IMR-90 (cell line): Measurements from ENCODE around the gene TTLL11. TPM values are rescaled to one million over a fixed set of nuclear protein-coding genes. Genes with fewer than 3 reads are reported as not detected.
"Not testable (repeated sequence)": the region's sequence is repeated elsewhere in the genome, so short reads cannot be mapped to it uniquely, and the experiment has no call there.

Experiments
- ATAC-seq: fragments of 200-7000 bp; cut with Tn5 transposase; 2 replicates; pipeline ENCODE4 v1.9.1; 2020; ENCODE audit warnings: low read depth, mild to moderate bottlenecking, moderate library complexity
- BruUV-seq: library from RNA; stranded (reverse); fragments of 400-500 nt; replicated peaks from 2 replicates; lab custom pipeline; 2021; lab: Mats Ljungman, UMichigan
- CTCF ChIA-PET: fragments of 300-600 bp; formaldehyde crosslinking; extraction: SDS; loops from one replicate; lab custom pipeline; 2021; ENCODE audit warnings: antibody characterized with exemption; lab: Yijun Ruan, JAX
- POLR2A ChIA-PET: fragments of 300-600 bp; sonication (Branson Sonifier 250); formaldehyde crosslinking; loops from one replicate; lab custom pipeline; 2022; ENCODE audit warnings: antibody characterized with exemption; ENCODE audit not compliant: unreplicated experiment; lab: Charles Lee
- DNase-seq: peaks from one replicate; pipeline ENCODE4 v3.0.0; 2013
- H2AFZ ChIP-seq: replicated peaks from 2 replicates; pipeline ENCODE3; 2013; ENCODE audit warnings: low read length, mild to moderate bottlenecking; ENCODE audit not compliant: poor library complexity
- H2AK5ac ChIP-seq: 2 replicates; pipeline ENCODE4 v1.6.1; 2013; ENCODE audit warnings: low read depth, low read length, inconsistent platforms
- H2AK9ac ChIP-seq: replicated peaks from 2 replicates; pipeline ENCODE3; 2013; ENCODE audit warnings: mild to moderate bottlenecking, low read depth, low read length, moderate library complexity; ENCODE audit not compliant: poor library complexity
- H2BK120ac ChIP-seq: 2 replicates; pipeline ENCODE4 v1.6.1; 2013; ENCODE audit warnings: low read depth, low read length, inconsistent platforms
- H2BK15ac ChIP-seq: 3 replicates; pipeline ENCODE4 v1.6.1; 2013; ENCODE audit warnings: low read depth, low read length, inconsistent platforms
- H2BK20ac ChIP-seq: 2 replicates; pipeline ENCODE4 v1.6.1; 2013; ENCODE audit warnings: low read depth, mild to moderate bottlenecking, inconsistent platforms, low read length, moderate library complexity
- H2BK5ac ChIP-seq: 2 replicates; pipeline ENCODE4 v1.6.1; 2013; ENCODE audit warnings: mild to moderate bottlenecking, low read depth, low read length, inconsistent platforms; ENCODE audit not compliant: poor library complexity, severe bottlenecking
- H3K14ac ChIP-seq: replicated peaks from 2 replicates; pipeline ENCODE4 v1.6.1; 2013; ENCODE audit warnings: low read depth, low read length, inconsistent platforms
- H3K18ac ChIP-seq: 2 replicates; pipeline ENCODE4 v1.6.1; 2013; ENCODE audit warnings: low read depth, low read length, control low read depth
- H3K23ac ChIP-seq: 2 replicates; pipeline ENCODE4 v1.6.1; 2013; ENCODE audit warnings: low read depth, low read length, inconsistent platforms
- H3K27ac ChIP-seq: 2 replicates; pipeline ENCODE4 v1.5.1; 2013; ENCODE audit warnings: mild to moderate bottlenecking, control low read depth, low read length; ENCODE audit not compliant: insufficient read depth
- H3K27me3 ChIP-seq: 2 replicates; pipeline ENCODE4 v1.6.1; 2013; ENCODE audit warnings: low read length; ENCODE audit not compliant: control insufficient read depth, insufficient read depth
- H3K36me3 ChIP-seq: 2 replicates; pipeline ENCODE4 v1.6.1; 2013; ENCODE audit warnings: low read length, mixed read lengths; ENCODE audit not compliant: control insufficient read depth, insufficient read depth
- H3K4ac ChIP-seq: 2 replicates; pipeline ENCODE4 v1.6.1; 2013; ENCODE audit warnings: low read depth, low read length, inconsistent platforms
- H3K4me1 ChIP-seq: 2 replicates; pipeline ENCODE4 v1.6.1; 2013; ENCODE audit warnings: low read length, mixed read lengths; ENCODE audit not compliant: control insufficient read depth, insufficient read depth
- H3K4me2 ChIP-seq: 2 replicates; pipeline ENCODE4 v1.6.1; 2013; ENCODE audit warnings: low read depth, mild to moderate bottlenecking, control low read depth, low read length, moderate library complexity
- H3K4me3 ChIP-seq: 2 replicates; pipeline ENCODE4 v1.5.1; 2013; ENCODE audit warnings: low read depth, mild to moderate bottlenecking, control low read depth, low read length, moderate library complexity; ENCODE audit not compliant: insufficient read depth
- H3K56ac ChIP-seq: 2 replicates; pipeline ENCODE4 v1.6.1; 2013; ENCODE audit warnings: low read length, inconsistent platforms; ENCODE audit not compliant: insufficient read depth; ENCODE audit errors: extremely low read depth
- H3K79me1 ChIP-seq, 2 experiments: 2 replicates each; pipeline ENCODE4 v1.6.1; 2013; ENCODE audit warnings: low read length in 2 of 2, inconsistent platforms in 1 of 2, low read depth in 1 of 2
- H3K9ac ChIP-seq: 2 replicates; pipeline ENCODE4 v1.6.1; 2013; ENCODE audit warnings: low read depth, low read length, control low read depth
- H3K9me1 ChIP-seq: 2 replicates; pipeline ENCODE4 v1.6.1; 2013; ENCODE audit warnings: low read length, inconsistent platforms; ENCODE audit not compliant: insufficient read depth
- H3K9me3 ChIP-seq: 2 replicates; pipeline ENCODE4 v1.6.1; 2013; ENCODE audit warnings: low read length; ENCODE audit not compliant: control insufficient read depth, insufficient read depth
- H4K20me1 ChIP-seq: 2 replicates; pipeline ENCODE4 v1.6.1; 2013; ENCODE audit warnings: low read length, inconsistent platforms; ENCODE audit not compliant: insufficient read depth
- H4K5ac ChIP-seq: 2 replicates; pipeline ENCODE4 v1.6.1; 2013; ENCODE audit warnings: mild to moderate bottlenecking, low read depth, low read length, control low read depth
- H4K8ac ChIP-seq, 2 experiments: 2 replicates each; pipeline ENCODE4 v1.6.1; 2013; ENCODE audit warnings: low read depth in 2 of 2, low read length in 2 of 2, control low read depth in 1 of 2, inconsistent platforms in 1 of 2
- H4K91ac ChIP-seq: 2 replicates; pipeline ENCODE4 v1.6.1; 2013; ENCODE audit warnings: low read depth, low read length, inconsistent platforms; ENCODE audit not compliant: insufficient read depth
- WGBS, 2 experiments: methylation state at CpG; one replicate each; pipeline versions ENCODE4 v1.1.5 to v1.1.7; 2013; ENCODE audit warnings: missing lambda C conversion rate in 2 of 2; ENCODE audit not compliant: insufficient read length in 1 of 2; ENCODE audit errors: extremely low coverage in 2 of 2; 5-methylcytosine and 5-hydroxymethylcytosine counted together
- dilution Hi-C: fragments of 300-500 bp; cut with HindIII; formaldehyde crosslinking; loops from one replicate; pipeline ENCODE4 v1.14.3; 2018; ENCODE audit warnings: low sequenced_read_pairs; ENCODE audit not compliant: unreplicated experiment
- in situ Hi-C: fragments of 300-500 bp; cut with MboI; formaldehyde crosslinking; loops from 3 replicates; pipeline ENCODE4 v1.14.3; 2019; ENCODE audit warnings: low sequenced_read_pairs, inconsistent platforms, mixed read lengths
- intact Hi-C: fragments of 100-400 bp; cut with micrococcal nuclease; formaldehyde crosslinking; loops from 2 replicates; pipeline ENCODE4 v1.10.0; 2022
- polyA plus RNA-seq, 3 experiments: library from polyadenylated mRNA; depleted of rRNA; stranded (reverse); fragments of >200 nt; gene quantifications; 2 replicates each; pipeline ENCODE4 v1.2.3, GENCODE V29; 2012; ENCODE audit warnings: low replicate concordance in 1 of 3
- total RNA-seq: library from RNA; depleted of rRNA; stranded (reverse); fragments of >200 nt; gene quantifications from 2 replicates; pipeline ENCODE4 v1.2.3, GENCODE V29; 2012

The TTLL11 gene
- total and polyA plus RNA-seq, 2 of the 4 experiments (the other 2 are of a cell fraction), result 2.0 to 4.6 TPM

DNA sequence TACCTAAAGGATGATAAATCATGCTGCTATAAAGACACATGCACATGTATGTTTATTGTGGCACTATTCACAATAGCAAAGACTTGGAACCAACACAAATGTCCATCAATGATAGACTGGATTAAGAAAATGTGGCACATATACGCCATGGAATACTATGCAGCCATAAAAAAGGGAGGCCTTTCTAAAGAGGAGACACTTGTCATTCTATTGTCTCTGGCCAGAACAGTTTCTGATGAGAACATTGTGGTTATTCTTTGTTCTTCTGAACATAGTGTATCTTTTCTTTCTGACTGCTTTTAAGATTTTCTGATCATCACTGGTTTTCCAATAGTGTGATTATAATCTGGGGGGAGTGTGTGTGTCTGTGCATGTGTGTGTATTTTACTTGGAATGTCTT lies 112.4 kb downstream of the TTLL11 start:
- in situ Hi-C loops, result not testable (repeated sequence)

More for the DNA sequence above, 112.4 kb downstream of the TTLL11 start:
- BruUV-seq, intact Hi-C loops, H2AK9ac ChIP-seq, H3K9me3 ChIP-seq, H3K36me3 ChIP-seq, H2BK120ac ChIP-seq, H2AFZ ChIP-seq, H3K27me3 ChIP-seq, dilution Hi-C loops, H3K4ac ChIP-seq, H3K27ac ChIP-seq, CTCF ChIA-PET, H3K79me1 ChIP-seq, H3K14ac ChIP-seq, H4K91ac ChIP-seq, ATAC-seq, H3K56ac ChIP-seq, H2AK5ac ChIP-seq, H3K9ac ChIP-seq, H4K20me1 ChIP-seq, H3K23ac ChIP-seq, H2BK5ac ChIP-seq, H3K4me2 ChIP-seq, DNase-seq, H4K5ac ChIP-seq, POLR2A ChIA-PET, H3K4me1 ChIP-seq, H4K8ac ChIP-seq, H3K18ac ChIP-seq, H2BK20ac ChIP-seq, H3K4me3 ChIP-seq, H2BK15ac ChIP-seq: not testable (repeated sequence)
- WGBS, 2 experiments, result no CpG with 5 or more reads among the region's 1 CpG
- H3K9me1 ChIP-seq, result peaks cover 14% of the 10 kb centered on the region
